AG20443 (cell line): Measurements from ENCODE around the gene FNDC3A.
"Not testable (repeated sequence)": the region's sequence is repeated elsewhere in the genome, so short reads cannot be mapped to it uniquely, and the experiment has no call there.

Experiments used
- DNase-seq: peaks from one replicate; pipeline ENCODE4 v3.0.0; 2012; ENCODE audit warnings: low spot score, mixed read lengths

FNDC3A gene

DNA sequence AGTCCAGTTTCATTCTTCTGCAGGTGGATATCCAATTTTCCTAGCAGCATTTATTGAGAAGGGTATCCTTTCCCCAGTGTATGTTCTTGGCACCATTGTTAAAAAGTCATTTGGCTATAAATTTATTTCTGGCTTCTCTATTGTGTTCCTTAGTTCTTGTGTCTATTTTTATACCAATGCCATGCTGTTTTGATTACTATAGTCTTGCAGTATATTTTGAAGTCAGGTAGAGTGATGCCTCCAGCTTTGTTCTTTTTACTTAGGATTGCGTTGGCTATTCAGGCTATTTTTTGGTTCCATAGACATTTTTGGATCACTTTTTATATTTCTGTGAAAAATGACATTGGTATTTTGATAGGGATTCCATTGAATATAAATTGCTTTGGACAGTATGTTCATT is 172.7 kb downstream of the FNDC3A start:
- DNase-seq, result no peak

DNA sequence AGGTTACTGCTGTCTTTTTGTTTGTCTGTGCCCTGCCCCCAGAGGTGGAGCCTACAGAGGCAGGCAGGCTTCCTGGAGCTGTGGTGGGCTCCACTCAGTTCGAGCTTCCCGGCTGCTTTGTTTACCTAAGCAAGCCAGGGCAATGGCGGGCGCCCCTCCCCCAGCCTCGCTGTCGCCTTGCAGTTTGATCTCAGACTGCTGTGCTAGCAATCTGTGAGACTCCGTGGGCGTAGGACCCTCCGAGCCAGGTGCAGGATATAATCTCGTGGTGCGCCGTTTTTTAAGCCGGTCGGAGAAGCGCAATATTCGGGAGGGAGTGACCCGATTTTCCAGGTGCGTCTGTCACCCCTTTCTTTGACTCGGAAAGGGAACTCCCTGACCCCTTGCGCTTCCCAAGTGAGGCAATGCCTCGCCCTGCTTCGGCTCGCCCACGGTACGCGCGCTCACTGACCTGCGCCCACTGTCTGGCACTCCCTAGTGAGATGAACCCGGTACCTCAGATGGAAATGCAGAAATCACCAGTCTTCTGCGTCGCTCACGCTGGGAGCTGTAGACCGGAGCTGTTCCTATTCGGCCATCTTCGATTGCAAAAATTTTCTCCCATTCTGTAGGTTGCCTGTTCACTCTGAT is 182.4 kb downstream of the FNDC3A start:
- not testable (repeated sequence) for DNase-seq

DNA sequence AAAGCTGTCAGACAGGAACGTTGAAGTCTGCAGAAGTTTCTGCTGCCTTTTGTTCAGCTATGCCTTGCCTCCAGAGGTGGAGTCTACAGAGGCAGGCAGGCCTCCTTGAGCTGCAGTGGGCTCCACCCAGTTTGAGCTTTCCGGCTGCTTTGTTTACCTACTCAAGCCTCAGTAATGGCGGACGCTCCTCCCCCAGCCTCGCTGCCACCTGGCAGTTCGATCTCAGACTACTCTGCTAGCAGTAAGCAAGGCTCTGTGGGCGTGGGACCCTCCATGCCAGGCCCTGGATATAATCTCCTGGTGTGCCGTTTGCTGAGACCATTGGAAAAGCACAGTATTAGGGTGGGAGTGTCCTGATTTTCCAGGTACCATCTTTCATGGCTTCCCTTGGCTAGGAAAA is 187.4 kb downstream of the FNDC3A start:
- DNase-seq, result not testable (repeated sequence)

DNA sequence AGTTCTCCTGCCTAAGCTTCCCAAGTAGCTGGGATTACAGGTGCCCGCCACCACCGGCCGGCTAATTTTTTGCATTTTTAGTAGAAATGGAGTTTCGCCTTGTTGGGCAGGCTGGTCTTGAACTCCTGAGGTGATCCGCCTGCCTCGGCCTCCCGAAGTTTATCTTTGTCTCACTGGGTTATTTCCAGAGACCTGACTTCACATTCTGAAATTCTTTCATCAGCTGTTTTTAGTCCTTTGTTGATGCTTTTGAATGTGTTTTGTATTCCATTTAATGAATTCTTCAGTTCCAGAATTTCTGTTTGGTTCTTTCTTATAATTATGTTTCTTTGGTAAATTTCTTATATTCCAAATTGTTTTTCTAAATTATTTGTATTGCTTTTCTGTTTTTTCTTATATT is 189.0 kb downstream of the FNDC3A start:
- no peak for DNase-seq

DNA sequence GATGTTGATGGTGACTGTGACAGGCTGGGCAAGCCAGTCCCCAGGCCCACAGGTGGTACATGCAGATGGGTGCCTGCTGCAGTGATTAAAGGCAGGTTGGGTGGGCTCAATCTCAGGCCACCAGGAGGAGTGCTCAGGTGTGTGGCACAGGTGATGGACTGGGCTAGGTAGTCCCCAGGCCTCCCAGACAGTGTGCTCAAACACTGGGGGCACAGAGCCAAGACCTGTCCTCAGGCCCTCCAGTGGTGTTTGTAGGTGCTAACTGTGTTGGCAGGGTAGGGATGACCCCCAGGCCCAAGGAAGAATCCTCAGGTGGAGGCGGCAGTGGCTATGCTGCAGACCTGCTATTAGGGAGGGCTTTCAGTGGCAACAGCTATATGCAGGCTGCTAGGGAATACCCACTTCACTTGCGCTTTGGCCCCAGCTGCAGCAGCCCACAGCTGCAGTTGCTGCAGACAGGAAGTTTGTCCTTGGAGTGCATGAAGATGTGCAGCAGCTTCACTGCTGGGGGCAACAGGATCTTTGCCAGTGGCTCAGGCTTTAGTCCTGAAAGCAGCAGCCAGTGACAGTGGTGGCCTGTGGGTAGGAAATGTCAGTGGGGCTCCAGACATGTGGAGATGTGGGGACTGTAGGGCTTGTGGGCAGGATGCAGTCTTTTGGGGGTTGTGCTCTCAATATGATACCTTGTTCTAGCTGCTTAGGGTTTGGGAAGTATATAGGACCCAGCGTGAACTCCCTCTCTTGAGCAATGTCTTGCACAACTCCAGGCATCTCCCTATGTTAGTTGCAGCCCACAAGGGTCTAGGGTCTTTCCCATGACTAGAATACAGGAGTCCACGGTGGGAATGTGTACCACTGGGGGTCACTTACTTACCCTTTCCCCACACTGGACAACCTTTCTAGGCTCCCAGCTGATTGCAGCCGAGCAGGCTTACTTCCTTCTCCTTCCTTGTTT is 190.4 kb downstream of the FNDC3A start:
- no peak for DNase-seq

DNA sequence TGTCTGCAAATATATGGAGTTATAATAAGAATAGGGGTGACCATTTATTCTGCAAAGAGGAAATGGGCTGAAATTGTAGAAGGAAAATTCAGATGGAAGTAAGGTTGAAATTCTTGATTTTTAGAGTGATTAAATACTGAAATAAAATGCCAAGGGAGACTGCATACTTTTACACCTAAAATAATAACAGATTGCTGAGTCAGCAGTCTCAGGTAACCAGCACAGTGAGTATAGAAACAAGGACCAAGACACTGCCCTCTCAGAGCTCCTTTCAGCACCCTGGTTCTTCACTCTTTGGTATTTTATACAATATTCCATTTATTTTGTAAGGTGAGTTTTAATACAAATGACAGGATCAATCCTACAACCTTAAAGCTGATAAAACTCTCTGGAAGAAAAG is 195.6 kb downstream of the FNDC3A start:
- no peak for DNase-seq

DNA sequence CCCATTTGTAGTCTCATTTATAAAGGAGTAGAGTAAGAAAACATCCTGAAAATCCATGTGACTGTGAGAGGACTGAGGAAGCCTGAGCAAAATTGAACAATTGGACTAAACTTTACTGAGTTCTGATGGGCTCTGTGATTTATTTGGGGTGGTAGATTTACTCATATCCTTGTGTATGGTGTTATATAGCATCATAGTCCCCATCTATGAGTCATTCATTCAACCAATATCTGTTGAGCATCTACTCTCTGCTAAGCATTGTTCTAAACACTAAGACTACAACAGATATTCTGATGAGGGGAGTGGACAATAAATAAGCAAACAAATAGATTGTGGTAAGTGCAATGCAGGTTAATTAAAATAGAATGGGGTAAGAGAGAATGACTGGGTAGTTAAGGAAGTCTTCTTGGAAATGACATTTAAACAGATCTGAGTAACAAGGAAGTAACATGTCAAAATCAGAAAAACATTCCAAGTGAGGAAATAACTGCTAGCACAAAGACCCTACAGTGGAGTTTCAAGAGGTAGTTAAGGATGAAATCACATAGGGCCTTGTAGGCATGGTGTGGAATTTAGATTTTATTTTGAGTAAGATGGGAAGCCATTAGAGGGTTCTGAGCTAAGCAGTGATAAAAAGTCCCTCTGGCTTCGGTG is 208.1 kb downstream of the FNDC3A start:
- DNase-seq, result no peak

DNA sequence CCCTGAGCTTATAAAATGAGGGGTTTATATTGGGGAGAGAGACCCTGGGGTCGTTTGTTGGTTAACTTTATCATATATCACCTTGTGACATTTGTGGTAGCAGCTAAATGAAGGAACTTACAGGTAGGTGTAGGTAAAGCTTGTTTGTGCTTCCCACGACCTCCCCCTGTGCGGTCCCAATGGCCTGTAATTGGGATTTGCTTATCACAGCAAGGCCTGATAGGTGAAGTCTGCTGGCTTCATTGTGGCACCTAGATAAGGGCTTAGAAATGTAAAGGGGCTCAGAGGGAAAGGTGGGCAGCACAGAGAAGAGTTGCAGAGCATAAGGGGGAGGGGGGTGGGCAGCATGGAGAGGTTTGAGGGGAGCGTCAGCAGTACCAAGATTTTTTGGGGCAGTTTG is 208.9 kb downstream of the FNDC3A start:
- DNase-seq, result no peak

DNA sequence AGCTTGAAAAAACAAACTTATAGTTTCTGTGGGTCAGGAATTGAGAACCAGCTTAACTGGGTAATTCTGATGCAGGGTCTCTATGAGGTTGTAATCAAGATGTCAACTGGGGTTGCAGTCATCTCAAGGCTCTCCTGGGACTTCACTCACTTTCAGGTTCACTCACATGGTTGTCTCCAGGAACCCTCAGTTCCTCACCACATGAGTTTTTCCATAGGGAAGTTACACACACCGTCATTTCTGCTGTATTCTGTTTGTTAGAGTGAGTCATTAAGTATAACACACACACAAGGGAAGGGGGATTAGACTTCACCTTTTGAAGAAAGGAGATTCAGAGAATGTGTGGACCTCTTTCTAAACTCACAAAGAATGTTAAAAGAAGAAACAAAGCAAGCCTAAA is 209.6 kb downstream of the FNDC3A start:
- no peak for DNase-seq

DNA sequence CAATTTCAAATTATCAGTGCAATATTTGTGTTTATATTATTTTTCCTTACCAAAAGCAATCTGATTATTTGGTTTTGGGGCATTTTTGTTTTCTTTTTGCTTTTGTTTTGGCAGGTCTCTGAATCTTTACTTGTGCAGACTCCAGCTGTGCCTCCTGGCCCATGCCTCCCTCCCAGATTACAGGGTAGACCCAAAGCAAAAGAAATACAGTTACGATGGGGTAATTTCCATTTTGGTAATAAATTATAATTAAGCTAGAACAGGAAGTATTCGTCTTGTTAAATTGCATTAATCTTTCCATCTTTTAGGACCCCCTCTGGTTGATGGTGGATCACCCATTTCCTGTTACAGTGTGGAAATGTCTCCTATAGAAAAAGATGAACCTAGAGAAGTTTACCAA is 215.2 kb downstream of the FNDC3A start:
- no peak for DNase-seq

DNA sequence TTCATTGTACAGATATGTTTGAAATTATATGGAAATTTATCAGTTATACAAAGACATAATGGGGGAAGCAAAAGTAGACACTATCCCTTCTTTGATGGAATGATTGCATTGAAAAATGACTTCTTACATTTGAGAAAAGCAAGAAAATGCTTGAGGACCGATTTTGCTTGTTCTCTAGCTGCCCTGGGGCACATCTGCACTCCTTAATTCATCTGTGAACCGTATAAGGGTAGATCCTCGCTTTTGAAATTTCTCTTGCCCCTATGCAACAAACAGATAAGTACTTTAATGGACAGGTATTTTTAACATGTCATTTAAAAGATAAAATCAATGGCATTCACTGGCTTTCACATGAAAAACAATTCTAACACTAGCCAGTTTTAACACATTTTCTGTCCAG is 230.9 kb downstream of the FNDC3A start:
- DNase-seq, result no peak

DNA sequence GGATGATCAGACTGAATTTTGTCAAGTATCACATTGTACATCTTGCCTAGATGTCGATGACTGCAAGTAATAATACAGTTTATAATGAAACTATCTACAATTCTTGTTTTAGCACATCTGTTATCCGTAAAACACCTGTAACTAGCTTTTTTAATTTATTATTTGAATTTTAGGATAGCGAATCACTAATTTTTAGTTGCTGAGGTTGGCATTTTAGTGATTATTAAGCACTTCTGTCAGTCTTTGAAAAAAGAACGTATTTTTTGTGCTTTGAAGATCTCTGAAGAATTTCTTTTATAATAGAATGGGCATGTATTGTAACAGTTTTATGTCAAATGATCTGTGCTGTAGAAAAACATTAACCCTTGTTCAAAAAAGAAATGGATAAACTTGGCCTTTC is 232.9 kb downstream of the FNDC3A start:
- DNase-seq, result no peak

DNA sequence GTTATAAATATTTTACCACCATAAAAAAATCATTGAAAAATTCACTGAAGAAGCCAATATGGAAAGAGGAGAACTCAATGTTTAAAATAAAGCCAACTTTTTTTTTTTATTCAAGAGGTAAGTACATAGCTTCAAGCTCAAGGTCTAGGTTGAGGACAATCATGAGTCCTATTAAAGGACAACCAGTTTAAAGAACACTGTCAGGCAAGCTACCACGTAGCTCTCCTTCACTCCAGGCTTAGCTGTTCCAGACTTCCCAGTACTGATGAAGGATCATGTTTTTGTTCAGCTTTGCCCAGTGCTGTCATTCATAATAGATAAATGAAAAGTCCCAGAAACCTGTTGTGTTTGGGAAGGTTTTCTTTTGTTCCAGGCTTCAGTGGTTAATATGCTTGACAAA is 234.4 kb downstream of the FNDC3A start:
- no peak for DNase-seq

DNA sequence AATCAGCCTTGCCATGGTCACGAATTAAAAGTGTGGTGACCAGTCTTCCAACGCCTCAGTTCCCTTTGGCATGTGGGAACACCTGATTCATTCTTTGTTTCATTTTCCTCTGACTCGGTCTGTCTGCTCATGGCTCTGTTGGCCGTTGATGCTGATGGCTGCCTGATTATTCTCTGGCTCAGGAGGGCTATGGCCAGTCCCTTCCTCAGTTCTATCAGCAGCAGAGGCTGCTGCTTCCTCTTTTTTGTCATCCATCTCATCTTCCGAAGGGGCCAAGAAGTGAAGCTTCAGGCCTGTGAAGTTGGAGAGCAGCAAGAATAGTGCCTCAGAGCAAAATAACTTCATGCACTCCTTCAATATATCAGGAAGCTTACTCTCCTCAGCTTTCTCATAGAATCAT is 235.0 kb downstream of the FNDC3A start:
- DNase-seq, result no peak

DNA sequence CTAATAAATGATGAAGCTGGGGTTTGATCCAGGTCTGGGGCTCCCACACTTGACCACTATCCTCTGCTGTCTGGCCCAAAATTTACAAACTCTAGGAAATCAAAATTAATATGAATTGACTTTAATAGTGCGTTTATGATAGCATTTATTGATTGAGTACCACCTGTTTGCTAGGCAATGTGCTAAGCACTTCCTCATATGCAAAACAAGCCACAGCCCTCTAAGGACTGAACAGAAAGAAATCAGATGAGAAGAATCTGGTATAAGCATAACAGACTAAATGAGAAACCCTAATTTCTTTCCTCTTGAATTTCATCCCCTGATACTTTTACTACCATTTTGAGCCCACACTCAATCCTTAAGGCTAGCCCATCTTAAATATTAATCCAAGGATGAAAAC is 237.8 kb downstream of the FNDC3A start:
- DNase-seq, result no peak

DNA sequence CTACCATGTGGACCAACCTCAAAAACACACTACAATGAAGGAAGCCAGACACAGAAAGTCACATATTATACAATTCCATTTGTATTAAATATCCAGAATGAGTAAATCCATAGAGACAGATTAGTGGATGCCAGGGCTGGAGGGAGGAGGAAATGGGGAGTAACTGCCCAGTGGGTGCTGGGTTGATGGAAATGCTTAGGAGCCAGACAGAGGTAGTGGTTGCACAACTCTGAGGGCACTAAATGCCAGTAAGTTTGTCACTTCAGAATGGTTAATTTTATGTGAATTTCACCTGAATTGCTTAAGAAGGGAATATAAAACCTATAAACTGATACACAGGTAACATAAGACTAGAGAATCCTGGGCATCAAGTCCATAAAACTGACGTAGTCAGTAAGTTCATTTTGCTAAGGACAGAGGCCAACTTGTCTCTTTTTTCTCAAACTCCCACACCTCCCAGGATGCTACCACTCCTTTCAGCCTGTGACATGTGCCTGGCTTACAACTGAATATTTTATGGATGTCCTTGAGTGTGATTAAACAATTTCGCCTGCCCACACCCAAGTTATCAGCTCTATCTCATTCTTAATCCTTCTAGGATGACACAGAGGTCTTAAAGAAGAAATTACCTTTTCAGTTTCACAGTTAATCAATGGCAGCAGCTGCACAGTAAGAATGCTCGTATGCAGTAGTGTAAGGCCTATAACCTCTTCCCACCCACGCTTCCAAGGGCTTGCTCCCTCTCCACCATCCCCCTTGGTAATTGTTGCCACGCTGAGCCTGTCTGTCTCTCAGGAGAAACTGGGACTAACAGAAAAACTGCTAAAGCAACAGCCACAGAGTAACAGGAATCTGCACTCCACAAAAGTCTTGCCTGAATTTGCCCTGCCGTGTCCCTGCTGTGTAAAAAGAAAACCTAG is 238.5 kb downstream of the FNDC3A start:
- DNase-seq, result no peak

DNA sequence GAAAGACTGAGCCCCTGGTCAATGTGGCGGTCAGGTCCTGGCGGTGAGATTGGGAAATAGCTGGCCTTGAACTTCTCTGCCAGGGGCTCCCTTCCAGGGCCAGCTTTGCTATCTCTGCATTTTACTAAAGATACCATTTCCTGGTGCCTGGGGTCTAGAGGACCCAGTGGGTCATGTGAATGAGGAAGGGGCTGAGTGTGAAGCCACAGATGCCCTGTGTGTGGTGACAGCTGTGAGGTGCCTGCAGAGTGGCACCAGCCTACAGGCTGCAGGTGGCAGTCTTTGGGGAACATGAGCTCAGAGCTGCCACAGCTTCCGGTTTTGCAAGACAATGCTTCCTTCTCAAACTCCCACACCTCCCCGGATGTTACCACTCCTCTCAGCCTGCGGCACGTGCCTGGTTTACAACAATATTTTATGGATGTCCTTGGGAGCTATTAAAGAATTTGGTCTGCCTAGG is 239.2 kb downstream of the FNDC3A start:
- DNase-seq, result no peak

DNA sequence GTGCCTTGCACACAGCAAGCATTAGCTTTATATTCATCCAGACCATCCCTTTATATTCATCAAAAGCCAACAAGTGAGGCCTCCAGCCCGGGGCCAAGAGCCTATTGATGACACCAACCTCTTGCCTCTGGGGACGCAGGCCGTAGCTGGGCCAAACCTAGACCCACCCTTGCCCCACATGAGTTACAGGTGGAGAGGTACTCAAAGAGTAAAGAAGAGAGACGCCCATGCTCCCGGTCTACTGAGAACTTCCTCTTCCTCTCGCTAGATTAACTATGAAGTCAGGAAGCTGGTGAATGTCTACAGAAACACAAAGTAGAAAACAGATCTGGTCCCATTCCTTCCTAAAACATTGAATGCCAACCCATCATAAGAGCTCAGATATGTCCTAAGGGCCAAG is 240.6 kb downstream of the FNDC3A start:
- no peak for DNase-seq

DNA sequence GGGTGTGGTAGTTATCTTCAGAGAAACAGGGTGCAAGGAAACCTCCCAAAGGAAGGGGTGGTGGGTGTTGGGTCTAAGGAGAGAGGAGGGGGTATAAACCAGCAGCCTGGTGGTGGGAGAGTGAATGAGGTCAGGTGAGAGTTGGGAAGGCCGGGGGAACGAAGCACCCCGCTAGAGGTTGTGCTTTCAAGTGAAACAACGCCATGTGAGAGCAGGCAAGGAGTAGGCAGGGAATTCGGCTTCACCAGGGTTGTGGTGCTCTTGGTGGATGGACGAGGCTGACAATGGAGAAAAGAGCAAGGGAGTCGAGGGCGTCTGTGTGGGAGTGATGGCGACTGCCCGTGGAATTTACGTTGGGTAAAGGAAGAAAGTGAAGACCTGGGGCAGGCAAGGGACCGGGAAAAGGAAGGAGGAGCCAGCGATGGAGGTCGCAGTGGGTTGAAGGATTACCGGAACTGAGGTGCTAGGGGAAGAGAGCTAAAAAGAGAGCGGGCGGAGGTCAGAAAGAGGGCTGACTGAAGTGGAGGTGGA is 242.3 kb downstream of the FNDC3A start:
- DNase-seq, result no peak

DNA sequence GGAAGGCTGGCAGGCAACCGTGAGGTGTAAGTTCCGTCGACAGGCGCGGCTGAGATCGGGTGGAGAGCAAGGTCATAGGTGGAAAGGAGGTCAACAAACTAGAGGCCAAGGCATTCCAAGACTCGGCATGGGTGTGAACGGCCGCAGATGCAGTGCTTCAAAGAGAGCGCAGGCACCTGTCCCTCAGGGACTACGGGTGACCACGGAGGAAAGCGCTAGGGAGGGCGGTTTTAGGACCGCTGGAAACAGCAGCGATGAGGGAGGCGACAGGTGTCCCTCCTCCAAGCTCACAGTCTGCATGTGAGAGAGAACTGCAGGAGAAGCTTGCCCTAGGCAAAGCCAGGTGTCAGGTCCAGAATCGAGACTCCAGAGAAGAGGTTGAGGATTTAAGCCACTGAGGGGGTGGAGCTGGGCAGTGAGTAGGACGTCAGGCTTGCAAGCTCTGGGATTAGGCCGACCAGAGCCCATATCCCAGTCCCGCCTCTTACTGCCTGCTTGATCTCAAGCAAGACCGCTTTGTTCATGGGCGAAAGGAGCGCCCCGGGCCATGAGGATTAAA is 242.9 kb downstream of the FNDC3A start:
- no peak for DNase-seq

DNA sequence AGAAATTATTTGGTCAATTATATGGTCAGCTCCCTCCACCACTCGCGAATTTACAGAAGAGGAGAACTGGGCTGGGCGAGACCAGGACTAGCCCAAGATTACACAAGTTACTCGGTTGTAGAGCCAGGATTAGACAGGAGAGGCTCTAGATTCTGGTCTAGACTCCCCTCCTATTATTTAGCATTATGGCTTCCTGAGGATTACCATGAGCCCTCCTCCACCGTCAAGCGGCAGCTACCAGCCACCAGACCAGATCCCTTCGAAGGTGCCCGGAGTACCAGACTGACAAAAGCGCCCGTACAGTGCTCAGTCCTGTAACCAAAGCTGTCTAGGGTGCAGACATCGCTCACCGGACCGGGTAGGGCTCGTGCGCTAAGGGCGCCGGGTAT is 243.9 kb downstream of the FNDC3A start:
- no peak for DNase-seq
